GM23338 (cell line): Measurements from ENCODE around the gene VOPP1.

Experiments used
- EZH2 ChIP-seq: fragments of 200-600 bp; sonication (generic); IDR thresholded peaks from one replicate; pipeline ENCODE4 v1.8.0; 2017; ENCODE audit warnings: antibody characterized with exemption, mild to moderate bottlenecking, low read depth; ENCODE audit not compliant: unreplicated experiment
- JUNB ChIP-seq: IDR thresholded peaks from one replicate; pipeline ENCODE4 v1.6.1; 2016; ENCODE audit warnings: antibody characterized with exemption; ENCODE audit not compliant: unreplicated experiment
- ZNF114 ChIP-seq: fragments of 250-450 bp; sonication (Bioruptor Pico); IDR thresholded peaks from 2 replicates; pipeline ENCODE4 v1.5.0; 2020; ENCODE audit warnings: mild to moderate bottlenecking, moderate library complexity
- ZNF331 ChIP-seq: fragments of 250-450 bp; sonication (Bioruptor Pico); IDR thresholded peaks from 2 replicates; pipeline ENCODE4 v1.5.0; 2020; ENCODE audit warnings: low read depth, mild to moderate bottlenecking, moderate library complexity
- TF ChIP-seq, protein P1 (sequence below), 2 experiments: fragments of 200-600 bp in 1 of 2; sonication (generic) in 1 of 2; conservative IDR thresholded peaks; 2 replicates each; pipeline versions ENCODE4 v1.5.1 to v1.6.1; 2016 to 2017; ENCODE audit warnings: antibody characterized with exemption in 2 of 2, low read depth in 2 of 2, mild to moderate bottlenecking in 2 of 2, moderate library complexity in 1 of 2
- TF ChIP-seq, protein P2 (sequence below): IDR thresholded peaks from one replicate; pipeline ENCODE4 v1.6.1; 2018; ENCODE audit warnings: antibody characterized with exemption; ENCODE audit not compliant: unreplicated experiment

DNA sequence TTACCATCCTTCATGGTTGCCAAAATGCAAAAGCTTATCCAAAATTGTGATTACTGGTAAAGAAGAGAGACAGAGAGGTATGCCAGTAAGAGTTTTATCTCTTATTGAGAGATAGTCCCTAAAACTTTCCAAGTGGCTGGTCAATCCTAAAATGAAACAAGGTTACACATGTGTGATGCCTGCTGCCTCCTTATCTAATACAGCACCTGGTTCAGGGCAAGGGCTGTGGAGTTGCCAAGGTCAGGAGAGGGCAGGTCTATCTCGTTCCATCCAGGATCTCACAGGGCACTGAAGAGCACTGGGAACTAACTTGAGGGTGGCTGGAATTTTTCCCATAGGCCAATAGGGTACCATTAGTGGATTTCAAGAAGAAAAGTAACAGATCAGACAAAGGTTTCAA is 18.3 kb downstream of the VOPP1 start:
- TF ChIP-seq ZNF114 (no peak), EZH2 (no peak), ZNF331 (no peak), JUNB (no peak)
- TF ChIP-seq, protein P1, sequence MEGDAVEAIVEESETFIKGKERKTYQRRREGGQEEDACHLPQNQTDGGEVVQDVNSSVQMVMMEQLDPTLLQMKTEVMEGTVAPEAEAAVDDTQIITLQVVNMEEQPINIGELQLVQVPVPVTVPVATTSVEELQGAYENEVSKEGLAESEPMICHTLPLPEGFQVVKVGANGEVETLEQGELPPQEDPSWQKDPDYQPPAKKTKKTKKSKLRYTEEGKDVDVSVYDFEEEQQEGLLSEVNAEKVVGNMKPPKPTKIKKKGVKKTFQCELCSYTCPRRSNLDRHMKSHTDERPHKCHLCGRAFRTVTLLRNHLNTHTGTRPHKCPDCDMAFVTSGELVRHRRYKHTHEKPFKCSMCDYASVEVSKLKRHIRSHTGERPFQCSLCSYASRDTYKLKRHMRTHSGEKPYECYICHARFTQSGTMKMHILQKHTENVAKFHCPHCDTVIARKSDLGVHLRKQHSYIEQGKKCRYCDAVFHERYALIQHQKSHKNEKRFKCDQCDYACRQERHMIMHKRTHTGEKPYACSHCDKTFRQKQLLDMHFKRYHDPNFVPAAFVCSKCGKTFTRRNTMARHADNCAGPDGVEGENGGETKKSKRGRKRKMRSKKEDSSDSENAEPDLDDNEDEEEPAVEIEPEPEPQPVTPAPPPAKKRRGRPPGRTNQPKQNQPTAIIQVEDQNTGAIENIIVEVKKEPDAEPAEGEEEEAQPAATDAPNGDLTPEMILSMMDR (conservative IDR thresholded peaks at IDR 0.05; ENCODE audit: low read depth in 2 of 2): no peak
- TF ChIP-seq, protein P2, sequence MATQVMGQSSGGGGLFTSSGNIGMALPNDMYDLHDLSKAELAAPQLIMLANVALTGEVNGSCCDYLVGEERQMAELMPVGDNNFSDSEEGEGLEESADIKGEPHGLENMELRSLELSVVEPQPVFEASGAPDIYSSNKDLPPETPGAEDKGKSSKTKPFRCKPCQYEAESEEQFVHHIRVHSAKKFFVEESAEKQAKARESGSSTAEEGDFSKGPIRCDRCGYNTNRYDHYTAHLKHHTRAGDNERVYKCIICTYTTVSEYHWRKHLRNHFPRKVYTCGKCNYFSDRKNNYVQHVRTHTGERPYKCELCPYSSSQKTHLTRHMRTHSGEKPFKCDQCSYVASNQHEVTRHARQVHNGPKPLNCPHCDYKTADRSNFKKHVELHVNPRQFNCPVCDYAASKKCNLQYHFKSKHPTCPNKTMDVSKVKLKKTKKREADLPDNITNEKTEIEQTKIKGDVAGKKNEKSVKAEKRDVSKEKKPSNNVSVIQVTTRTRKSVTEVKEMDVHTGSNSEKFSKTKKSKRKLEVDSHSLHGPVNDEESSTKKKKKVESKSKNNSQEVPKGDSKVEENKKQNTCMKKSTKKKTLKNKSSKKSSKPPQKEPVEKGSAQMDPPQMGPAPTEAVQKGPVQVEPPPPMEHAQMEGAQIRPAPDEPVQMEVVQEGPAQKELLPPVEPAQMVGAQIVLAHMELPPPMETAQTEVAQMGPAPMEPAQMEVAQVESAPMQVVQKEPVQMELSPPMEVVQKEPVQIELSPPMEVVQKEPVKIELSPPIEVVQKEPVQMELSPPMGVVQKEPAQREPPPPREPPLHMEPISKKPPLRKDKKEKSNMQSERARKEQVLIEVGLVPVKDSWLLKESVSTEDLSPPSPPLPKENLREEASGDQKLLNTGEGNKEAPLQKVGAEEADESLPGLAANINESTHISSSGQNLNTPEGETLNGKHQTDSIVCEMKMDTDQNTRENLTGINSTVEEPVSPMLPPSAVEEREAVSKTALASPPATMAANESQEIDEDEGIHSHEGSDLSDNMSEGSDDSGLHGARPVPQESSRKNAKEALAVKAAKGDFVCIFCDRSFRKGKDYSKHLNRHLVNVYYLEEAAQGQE: no peak
